ENCODE measurements around the gene ARRB1. TPM values are rescaled to one million over a fixed set of nuclear protein-coding genes. Genes with fewer than 3 reads are reported as not detected.
A peak's percentile ranks its signal among the peaks of the same experiment; 100 is the strongest.

The ARRB1 gene
- total and polyA plus RNA-seq, 2 of the 13 experiments (the other 11 are each of a cell fraction or from before 2014, with no cell fraction given), result 22.5 to 35.7 TPM

GRCh38 chr11:75342966-75343870 is 8.2 kb downstream of the ARRB1 start (continued):
- TF ChIP-seq, protein P1, sequence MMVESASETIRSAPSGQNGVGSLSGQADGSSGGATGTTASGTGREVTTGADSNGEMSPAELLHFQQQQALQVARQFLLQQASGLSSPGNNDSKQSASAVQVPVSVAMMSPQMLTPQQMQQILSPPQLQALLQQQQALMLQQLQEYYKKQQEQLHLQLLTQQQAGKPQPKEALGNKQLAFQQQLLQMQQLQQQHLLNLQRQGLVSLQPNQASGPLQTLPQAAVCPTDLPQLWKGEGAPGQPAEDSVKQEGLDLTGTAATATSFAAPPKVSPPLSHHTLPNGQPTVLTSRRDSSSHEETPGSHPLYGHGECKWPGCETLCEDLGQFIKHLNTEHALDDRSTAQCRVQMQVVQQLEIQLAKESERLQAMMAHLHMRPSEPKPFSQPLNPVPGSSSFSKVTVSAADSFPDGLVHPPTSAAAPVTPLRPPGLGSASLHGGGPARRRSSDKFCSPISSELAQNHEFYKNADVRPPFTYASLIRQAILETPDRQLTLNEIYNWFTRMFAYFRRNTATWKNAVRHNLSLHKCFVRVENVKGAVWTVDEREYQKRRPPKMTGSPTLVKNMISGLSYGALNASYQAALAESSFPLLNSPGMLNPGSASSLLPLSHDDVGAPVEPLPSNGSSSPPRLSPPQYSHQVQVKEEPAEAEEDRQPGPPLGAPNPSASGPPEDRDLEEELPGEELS (CRISPR knock-in tag; IDR thresholded peaks at IDR 0.05), result peak; percentile 53
- TF ChIP-seq ZXDC (CRISPR knock-in tag; IDR thresholded peaks at IDR 0.05) (no peak), JUNB (CRISPR knock-in tag; IDR thresholded peaks at IDR 0.05; ENCODE audit: borderline replicate concordance) (no peak), MTF1 (CRISPR knock-in tag; IDR thresholded peaks at IDR 0.05) (no peak), MIER3 (CRISPR knock-in tag; IDR thresholded peaks at IDR 0.05; ENCODE audit: borderline replicate concordance) (no peak), RFXAP (CRISPR knock-in tag; IDR thresholded peaks at IDR 0.05; ENCODE audit: borderline replicate concordance) (0 out of 2 replicates have a peak, but pooled peaks have one; percentile 25), ZNF782 (CRISPR knock-in tag; IDR thresholded peaks at IDR 0.05; ENCODE audit: borderline replicate concordance) (no peak), ZBTB21 (CRISPR knock-in tag; IDR thresholded peaks at IDR 0.05) (peak; percentile 95), HOXA3 (CRISPR knock-in tag; IDR thresholded peaks at IDR 0.05) (peak; percentile 88), CREBL2 (CRISPR knock-in tag; IDR thresholded peaks at IDR 0.05; ENCODE audit: borderline replicate concordance) (no peak), ZNF776 (CRISPR knock-in tag; IDR thresholded peaks at IDR 0.05) (no peak), ZNF44 (CRISPR knock-in tag; IDR thresholded peaks at IDR 0.05) (no peak), NCOA2 (CRISPR knock-in tag; IDR thresholded peaks at IDR 0.05) (peak; percentile 48; the same call in 1 of the 2 replicates), SNAPC2 (CRISPR knock-in tag; IDR thresholded peaks at IDR 0.05) (no peak), ZGPAT (CRISPR knock-in tag; IDR thresholded peaks at IDR 0.05) (no peak), SNRNP70 (IDR thresholded peaks at IDR 0.05; ENCODE audit: low read depth, low read length) (no peak), NFKBIZ (CRISPR knock-in tag; IDR thresholded peaks at IDR 0.05) (no peak), CCAR2 (optimal IDR thresholded peaks at IDR 0.05; ENCODE audit: low read depth, low read length) (no peak), NR2C2 (CRISPR knock-in tag; IDR thresholded peaks at IDR 0.05; ENCODE audit: borderline replicate concordance) (peak; percentile 61; the same call in 1 of the 2 replicates), ZNF775 (CRISPR knock-in tag; IDR thresholded peaks at IDR 0.05; ENCODE audit: borderline replicate concordance) (no peak)
- TF ChIP-seq, protein P2, sequence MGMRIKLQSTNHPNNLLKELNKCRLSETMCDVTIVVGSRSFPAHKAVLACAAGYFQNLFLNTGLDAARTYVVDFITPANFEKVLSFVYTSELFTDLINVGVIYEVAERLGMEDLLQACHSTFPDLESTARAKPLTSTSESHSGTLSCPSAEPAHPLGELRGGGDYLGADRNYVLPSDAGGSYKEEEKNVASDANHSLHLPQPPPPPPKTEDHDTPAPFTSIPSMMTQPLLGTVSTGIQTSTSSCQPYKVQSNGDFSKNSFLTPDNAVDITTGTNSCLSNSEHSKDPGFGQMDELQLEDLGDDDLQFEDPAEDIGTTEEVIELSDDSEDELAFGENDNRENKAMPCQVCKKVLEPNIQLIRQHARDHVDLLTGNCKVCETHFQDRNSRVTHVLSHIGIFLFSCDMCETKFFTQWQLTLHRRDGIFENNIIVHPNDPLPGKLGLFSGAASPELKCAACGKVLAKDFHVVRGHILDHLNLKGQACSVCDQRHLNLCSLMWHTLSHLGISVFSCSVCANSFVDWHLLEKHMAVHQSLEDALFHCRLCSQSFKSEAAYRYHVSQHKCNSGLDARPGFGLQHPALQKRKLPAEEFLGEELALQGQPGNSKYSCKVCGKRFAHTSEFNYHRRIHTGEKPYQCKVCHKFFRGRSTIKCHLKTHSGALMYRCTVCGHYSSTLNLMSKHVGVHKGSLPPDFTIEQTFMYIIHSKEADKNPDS (CRISPR knock-in tag; IDR thresholded peaks at IDR 0.05), result no peak
